Adrenal gland (tissue), 5 donors: ENCODE results near the gene ZBED1.

Experiments used
- CTCF ChIP-seq, 6 experiments: fragments of 450-650 bp in 4 of 6; fragments of 200-600 bp in 2 of 6; sonication (generic) in 1 of 6; IDR thresholded peaks; 1 replicate in 5 of 6; 2 replicates in 1 of 6; pipeline versions ENCODE4 v1.5.1 to v1.8.0; 2016 to 2021; ENCODE audit warnings: antibody characterized with exemption in 6 of 6, mild to moderate bottlenecking in 2 of 6, moderate library complexity in 1 of 6
- POLR2A ChIP-seq, 2 donors: fragments of 450-650 bp; IDR thresholded peaks; one replicate each; pipeline ENCODE4 v1.6.1; 2017; ENCODE audit warnings: antibody characterized with exemption in 2 of 2, mild to moderate bottlenecking in 2 of 2, moderate library complexity in 1 of 2
- donor health status: DM: no; HTN: no; CAD: no.

GRCh38 chrX:2521092-2521926 lies 20.5 kb upstream of the ZBED1 start:
- TF ChIP-seq CTCF (IDR thresholded peaks at IDR 0.05), result no peak
- no peak for TF ChIP-seq POLR2A (IDR thresholded peaks at IDR 0.05)
